K562 (cell line): ENCODE measurements around the gene POLR2L. TPM values are rescaled to one million over a fixed set of nuclear protein-coding genes. Genes with fewer than 3 reads are reported as not detected.
A peak's percentile ranks its signal among the peaks of the same experiment; 100 is the strongest.

Experiments
- BACH1 ChIP-seq: fragments of 200-800 bp; sonication (Bioruptor generic); IDR thresholded peaks from 2 replicates; pipeline ENCODE4 v1.6.1; 2016; ENCODE audit warnings: missing genetic modification characterization, missing compliant biosample characterization
- CAMTA2 ChIP-seq: fragments of 250-450 bp; sonication (Bioruptor Pico); conservative IDR thresholded peaks from 2 replicates; pipeline ENCODE4 v1.5.1; 2022
- ETS2 ChIP-seq: IDR thresholded peaks from 2 replicates; pipeline ENCODE4 v1.6.1; 2016; ENCODE audit warnings: borderline replicate concordance, missing genetic modification characterization, mild to moderate bottlenecking, moderate library complexity, missing compliant biosample characterization; ENCODE audit not compliant: poor library complexity, severe bottlenecking
- FOXM1 ChIP-seq, 2 experiments: fragments of 450-650 bp in 1 of 2; sonication (generic) in 1 of 2; formaldehyde crosslinking in 1 of 2; IDR thresholded peaks; 2 replicates each; pipeline versions ENCODE4 v1.6.1 to v1.9.0; 2017 to 2022; ENCODE audit warnings: low read depth in 2 of 2, mild to moderate bottlenecking in 2 of 2, missing genetic modification reagents in 1 of 2, moderate library complexity in 1 of 2
- HIVEP1 ChIP-seq: fragments of 250-450 bp; sonication (Bioruptor Pico); IDR thresholded peaks from 2 replicates; pipeline ENCODE4 v1.4.0; 2020; ENCODE audit warnings: mild to moderate bottlenecking
- IRF2 ChIP-seq: sonication (generic); formaldehyde crosslinking; IDR thresholded peaks from 2 replicates; pipeline ENCODE4 v1.8.1; 2022; ENCODE audit warnings: mild to moderate bottlenecking, missing genetic modification reagents
- LCOR ChIP-seq: sonication (generic); formaldehyde crosslinking; IDR thresholded peaks from 2 replicates; pipeline ENCODE4 v1.8.0; 2022; ENCODE audit warnings: mild to moderate bottlenecking, missing genetic modification reagents
- NR4A1 ChIP-seq, 2 experiments: fragments of 250-450 bp in 1 of 2; fragments of 450-650 bp in 1 of 2; sonication (Bioruptor Pico) in 1 of 2; IDR thresholded peaks; 2 replicates each; pipeline versions ENCODE4 v1.4.0 to v1.6.1; 2016 to 2020; ENCODE audit warnings: mild to moderate bottlenecking in 2 of 2, missing compliant biosample characterization in 1 of 2, missing genetic modification characterization in 1 of 2, moderate library complexity in 1 of 2
- ZBTB8A ChIP-seq: fragments of 450-650 bp; IDR thresholded peaks from 2 replicates; pipeline ENCODE4 v1.6.1; 2018; ENCODE audit warnings: mild to moderate bottlenecking, moderate library complexity; ENCODE audit not compliant: partially characterized antibody
- ZNF23 ChIP-seq: fragments of 250-450 bp; sonication (Bioruptor Pico); IDR thresholded peaks from 2 replicates; pipeline ENCODE4 v1.4.0; 2020; ENCODE audit warnings: mild to moderate bottlenecking
- ZNF507 ChIP-seq: conservative IDR thresholded peaks from 2 replicates; pipeline ENCODE4 v1.6.1; 2017; ENCODE audit warnings: missing genetic modification characterization, missing compliant biosample characterization
- ZNF57 ChIP-seq: fragments of 450-650 bp; formaldehyde crosslinking; IDR thresholded peaks from 2 replicates; pipeline ENCODE4 v1.4.0; 2020; ENCODE audit warnings: mild to moderate bottlenecking, moderate library complexity
- polyA plus RNA-seq, 8 experiments: library from polyadenylated mRNA; depleted of rRNA in 4 of 8; stranded (reverse) in 5 of 8; unstranded in 3 of 8; fragments of >200 nt; fragmentation: Nextera tagmentation in 2 of 8; fragmentation: Illumina TruSeq in 1 of 8; extraction: Ambion mirVana in 2 of 8; extraction: Trizol in 1 of 8; gene quantifications; 2 replicates each; pipeline versions ENCODE4 v1.2.1 to v1.2.3, GENCODE V29; 2011 to 2014; ENCODE audit warnings: inconsistent platforms in 1 of 8, missing spikeins in 1 of 8
- total RNA-seq, 7 experiments: library from RNA; depleted of rRNA in 6 of 7; stranded (reverse); fragments of >200 nt in 6 of 7; fragmentation: Illumina TruSeq in 2 of 7; extraction: Trizol in 2 of 7; gene quantifications; 2 replicates each; pipeline versions ENCODE4 v1.2.1 to v1.2.3, GENCODE V29; 2011 to 2021; ENCODE audit warnings: low replicate concordance in 1 of 7
- TF ChIP-seq, protein P1 (sequence below): sonication (generic); formaldehyde crosslinking; IDR thresholded peaks from 2 replicates; pipeline ENCODE4 v1.8.1; 2022; ENCODE audit warnings: missing genetic modification reagents
- TF ChIP-seq, protein P2 (sequence below): fragments of 450-650 bp; IDR thresholded peaks from 2 replicates; pipeline ENCODE4 v1.6.1; 2016; ENCODE audit warnings: borderline replicate concordance
- TF ChIP-seq, protein P3 (sequence below), 2 experiments: fragments of 450-650 bp in 1 of 2; sonication (generic) in 1 of 2; formaldehyde crosslinking in 1 of 2; IDR thresholded peaks in 1 of 2; conservative IDR thresholded peaks in 1 of 2; 2 replicates each; pipeline versions ENCODE4 v1.6.1 to v1.8.1; 2016 to 2023; ENCODE audit warnings: mild to moderate bottlenecking in 2 of 2, moderate library complexity in 2 of 2, inconsistent platforms in 1 of 2, missing genetic modification reagents in 1 of 2
- TF ChIP-seq, protein P4 (sequence below), 2 experiments: IDR thresholded peaks; 2 replicates each; pipeline ENCODE4 v1.6.1; 2012; ENCODE audit warnings: improper control_type of control experiment in 2 of 2, low read depth in 2 of 2, low read length in 2 of 2, borderline replicate concordance in 1 of 2
- TF ChIP-seq, protein P5 (sequence below): sonication (generic); formaldehyde crosslinking; IDR thresholded peaks from 2 replicates; pipeline ENCODE4 v1.8.0; 2022; ENCODE audit warnings: mild to moderate bottlenecking, low read depth, missing genetic modification reagents

The POLR2L gene
- total and polyA plus RNA-seq, 9 of the 15 experiments (the other 6 are each of a cell fraction or from before 2014, with no cell fraction given) = 38.3 to 688 (median 108) TPM

DNA sequence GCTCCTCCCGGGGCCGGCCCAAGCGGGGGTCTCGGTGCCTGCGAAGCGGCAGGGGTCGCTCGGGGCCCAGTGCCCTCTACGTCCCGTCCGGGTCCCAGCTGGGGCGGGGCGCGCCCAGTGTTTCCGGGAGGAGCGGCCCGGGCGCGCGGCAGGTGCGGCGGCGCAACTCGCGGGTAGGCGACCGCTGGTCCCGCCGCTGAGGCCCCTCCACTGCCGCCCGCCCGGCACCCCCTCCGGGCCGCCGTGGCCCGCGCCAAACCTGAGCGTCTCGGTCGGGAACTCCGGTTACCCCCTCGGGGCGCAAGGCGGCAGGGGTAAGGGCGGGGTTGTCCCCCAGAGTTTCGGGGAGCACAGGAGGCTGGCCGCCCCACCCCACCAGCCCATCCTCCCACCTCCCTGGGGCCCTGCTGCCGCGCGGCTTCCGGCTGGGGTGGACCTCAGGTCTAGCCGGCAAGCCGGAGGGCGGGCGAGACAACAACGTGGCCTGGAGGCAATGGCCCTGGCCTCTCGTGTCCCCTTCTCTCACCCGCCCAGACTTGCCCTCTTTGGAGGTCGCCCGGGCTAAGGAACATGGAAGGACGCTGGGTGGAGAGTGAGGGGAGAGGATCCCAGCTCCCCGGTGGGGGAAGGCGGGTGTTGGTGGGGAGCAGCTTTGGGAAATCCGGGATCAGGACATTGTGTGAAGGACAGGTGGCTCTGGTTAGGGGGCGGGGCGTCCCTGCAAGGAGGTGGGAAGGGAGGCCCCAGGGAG is 15.0 kb downstream of the POLR2L start (continued):
- TF ChIP-seq, protein P1, sequence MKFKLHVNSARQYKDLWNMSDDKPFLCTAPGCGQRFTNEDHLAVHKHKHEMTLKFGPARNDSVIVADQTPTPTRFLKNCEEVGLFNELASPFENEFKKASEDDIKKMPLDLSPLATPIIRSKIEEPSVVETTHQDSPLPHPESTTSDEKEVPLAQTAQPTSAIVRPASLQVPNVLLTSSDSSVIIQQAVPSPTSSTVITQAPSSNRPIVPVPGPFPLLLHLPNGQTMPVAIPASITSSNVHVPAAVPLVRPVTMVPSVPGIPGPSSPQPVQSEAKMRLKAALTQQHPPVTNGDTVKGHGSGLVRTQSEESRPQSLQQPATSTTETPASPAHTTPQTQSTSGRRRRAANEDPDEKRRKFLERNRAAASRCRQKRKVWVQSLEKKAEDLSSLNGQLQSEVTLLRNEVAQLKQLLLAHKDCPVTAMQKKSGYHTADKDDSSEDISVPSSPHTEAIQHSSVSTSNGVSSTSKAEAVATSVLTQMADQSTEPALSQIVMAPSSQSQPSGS (CRISPR knock-in tag) = no peak
- TF ChIP-seq ETS2 (tag) (no peak), HIVEP1 (no peak), LCOR (no peak), CAMTA2 (no peak), FOXM1 (IDR thresholded peaks at IDR 0.05; ENCODE audit: low read depth) (no peak), FOXM1 (CRISPR knock-in tag; IDR thresholded peaks at IDR 0.05; ENCODE audit: low read depth) (peak; percentile 83; the same call in 1 of the 2 replicates), NR4A1 (CRISPR knock-in tag; IDR thresholded peaks at IDR 0.05) (no peak), NR4A1 (tag; IDR thresholded peaks at IDR 0.05) (no peak), BACH1 (tag) (no peak), ZBTB8A (no peak), ZNF507 (tag) (no peak), IRF2 (no peak), ZNF23 (CRISPR knock-in tag) (no peak), ZNF57 (CRISPR knock-in tag) (no peak)
- TF ChIP-seq, protein P2, sequence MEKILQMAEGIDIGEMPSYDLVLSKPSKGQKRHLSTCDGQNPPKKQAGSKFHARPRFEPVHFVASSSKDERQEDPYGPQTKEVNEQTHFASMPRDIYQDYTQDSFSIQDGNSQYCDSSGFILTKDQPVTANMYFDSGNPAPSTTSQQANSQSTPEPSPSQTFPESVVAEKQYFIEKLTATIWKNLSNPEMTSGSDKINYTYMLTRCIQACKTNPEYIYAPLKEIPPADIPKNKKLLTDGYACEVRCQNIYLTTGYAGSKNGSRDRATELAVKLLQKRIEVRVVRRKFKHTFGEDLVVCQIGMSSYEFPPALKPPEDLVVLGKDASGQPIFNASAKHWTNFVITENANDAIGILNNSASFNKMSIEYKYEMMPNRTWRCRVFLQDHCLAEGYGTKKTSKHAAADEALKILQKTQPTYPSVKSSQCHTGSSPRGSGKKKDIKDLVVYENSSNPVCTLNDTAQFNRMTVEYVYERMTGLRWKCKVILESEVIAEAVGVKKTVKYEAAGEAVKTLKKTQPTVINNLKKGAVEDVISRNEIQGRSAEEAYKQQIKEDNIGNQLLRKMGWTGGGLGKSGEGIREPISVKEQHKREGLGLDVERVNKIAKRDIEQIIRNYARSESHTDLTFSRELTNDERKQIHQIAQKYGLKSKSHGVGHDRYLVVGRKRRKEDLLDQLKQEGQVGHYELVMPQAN = peak; percentile 92
- TF ChIP-seq, protein P3, sequence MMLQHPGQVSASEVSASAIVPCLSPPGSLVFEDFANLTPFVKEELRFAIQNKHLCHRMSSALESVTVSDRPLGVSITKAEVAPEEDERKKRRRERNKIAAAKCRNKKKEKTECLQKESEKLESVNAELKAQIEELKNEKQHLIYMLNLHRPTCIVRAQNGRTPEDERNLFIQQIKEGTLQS (IDR thresholded peaks at IDR 0.05) = no peak
- TF ChIP-seq, protein P3 (CRISPR knock-in tag; conservative IDR thresholded peaks at IDR 0.05) = no peak
- TF ChIP-seq, protein P4, sequence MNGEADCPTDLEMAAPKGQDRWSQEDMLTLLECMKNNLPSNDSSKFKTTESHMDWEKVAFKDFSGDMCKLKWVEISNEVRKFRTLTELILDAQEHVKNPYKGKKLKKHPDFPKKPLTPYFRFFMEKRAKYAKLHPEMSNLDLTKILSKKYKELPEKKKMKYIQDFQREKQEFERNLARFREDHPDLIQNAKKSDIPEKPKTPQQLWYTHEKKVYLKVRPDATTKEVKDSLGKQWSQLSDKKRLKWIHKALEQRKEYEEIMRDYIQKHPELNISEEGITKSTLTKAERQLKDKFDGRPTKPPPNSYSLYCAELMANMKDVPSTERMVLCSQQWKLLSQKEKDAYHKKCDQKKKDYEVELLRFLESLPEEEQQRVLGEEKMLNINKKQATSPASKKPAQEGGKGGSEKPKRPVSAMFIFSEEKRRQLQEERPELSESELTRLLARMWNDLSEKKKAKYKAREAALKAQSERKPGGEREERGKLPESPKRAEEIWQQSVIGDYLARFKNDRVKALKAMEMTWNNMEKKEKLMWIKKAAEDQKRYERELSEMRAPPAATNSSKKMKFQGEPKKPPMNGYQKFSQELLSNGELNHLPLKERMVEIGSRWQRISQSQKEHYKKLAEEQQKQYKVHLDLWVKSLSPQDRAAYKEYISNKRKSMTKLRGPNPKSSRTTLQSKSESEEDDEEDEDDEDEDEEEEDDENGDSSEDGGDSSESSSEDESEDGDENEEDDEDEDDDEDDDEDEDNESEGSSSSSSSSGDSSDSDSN (IDR thresholded peaks at IDR 0.05; ENCODE audit: borderline replicate concordance in 1 of 2, low read depth in 2 of 2, low read length in 2 of 2) = peak; percentile 41 to 63; a peak in 3 of 4 replicates
- TF ChIP-seq, protein P5, sequence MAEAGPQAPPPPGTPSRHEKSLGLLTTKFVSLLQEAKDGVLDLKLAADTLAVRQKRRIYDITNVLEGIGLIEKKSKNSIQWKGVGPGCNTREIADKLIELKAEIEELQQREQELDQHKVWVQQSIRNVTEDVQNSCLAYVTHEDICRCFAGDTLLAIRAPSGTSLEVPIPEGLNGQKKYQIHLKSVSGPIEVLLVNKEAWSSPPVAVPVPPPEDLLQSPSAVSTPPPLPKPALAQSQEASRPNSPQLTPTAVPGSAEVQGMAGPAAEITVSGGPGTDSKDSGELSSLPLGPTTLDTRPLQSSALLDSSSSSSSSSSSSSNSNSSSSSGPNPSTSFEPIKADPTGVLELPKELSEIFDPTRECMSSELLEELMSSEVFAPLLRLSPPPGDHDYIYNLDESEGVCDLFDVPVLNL = no peak
